HAP-1 (cell line): ENCODE results near the gene PPP5C.
"Not testable (repeated sequence)": the region's sequence is repeated elsewhere in the genome, so short reads cannot be mapped to it uniquely, and the experiment has no call there.

Experiments
- DNase-seq, 2 experiments: peaks; one replicate each; pipeline ENCODE4 v3.0.0-alpha.2; 2016 to 2020; ENCODE audit warnings: low spot score in 2 of 2
- H3K27me3 ChIP-seq: fragments of 250-450 bp; sonication (Bioruptor Pico); 2 replicates; pipeline ENCODE4 v1.5.1; 2020; ENCODE audit warnings: low read depth, mild to moderate bottlenecking, moderate library complexity
- H3K36me3 ChIP-seq: fragments of 250-450 bp; sonication (Bioruptor Pico); replicated peaks from 2 replicates; pipeline ENCODE4 v1.5.1; 2020; ENCODE audit warnings: mild to moderate bottlenecking
- H3K4me1 ChIP-seq: fragments of 250-450 bp; sonication (Bioruptor Pico); 2 replicates; pipeline ENCODE4 v1.5.1; 2020; ENCODE audit warnings: mild to moderate bottlenecking
- H3K4me3 ChIP-seq: fragments of 250-450 bp; sonication (Bioruptor Pico); 2 replicates; pipeline ENCODE4 v1.5.1; 2020; ENCODE audit warnings: mild to moderate bottlenecking, moderate library complexity
- H3K9me3 ChIP-seq: fragments of 250-450 bp; sonication (Bioruptor Pico); 2 replicates; pipeline ENCODE4 v1.5.1; 2020; ENCODE audit warnings: mild to moderate bottlenecking, moderate library complexity
- in situ Hi-C: fragments of 300-500 bp; cut with MboI; formaldehyde crosslinking; loops from 3 replicates; pipeline ENCODE4 v1.14.3; 2020; ENCODE audit warnings: low sequenced_read_pairs, inconsistent platforms, mixed read lengths

The PPP5C gene

GRCh38 chr19:46390866-46391265 lies 44.0 kb downstream of the PPP5C start:
- in situ Hi-C loops: no loop called here
- Histone ChIP-seq H3K27me3 (no peaks in the 10 kb centered on the region), H3K36me3 (peaks cover 54% of the 10 kb centered on the region), H3K4me3 (no peak overlapping the region), H3K4me1 (peaks cover 3% of the 10 kb centered on the region; the same call in 1 of the 2 replicates), H3K9me3 (no peaks in the 10 kb centered on the region)
- DNase-seq: no peak

- Histone ChIP-seq H3K9me3 (no peaks in the 10 kb centered on the region), H3K4me3 (no peak overlapping the region), H3K27me3 (no peaks in the 10 kb centered on the region), H3K4me1 (peaks cover 3% of the 10 kb centered on the region; the same call in 1 of the 2 replicates), H3K36me3 (peaks cover 53% of the 10 kb centered on the region)
- DNase-seq: no peak
- in situ Hi-C loops: no loop called here
These were observed 44.7 kb downstream of the PPP5C start for GRCh38 chr19:46391296-46392251.

GRCh38 chr19:46392252-46392801 lies 45.4 kb downstream of the PPP5C start:
- Histone ChIP-seq H3K36me3 (peaks cover 46% of the 10 kb centered on the region), H3K4me3 (no peak overlapping the region), H3K4me1 (peaks cover 6% of the 10 kb centered on the region; the same call in 1 of the 2 replicates), H3K9me3 (no peaks in the 10 kb centered on the region), H3K27me3 (no peaks in the 10 kb centered on the region)
- no peak for DNase-seq
- in situ Hi-C loops: no loop called here

GRCh38 chr19:46392837-46393236 lies 46.0 kb downstream of the PPP5C start:
- in situ Hi-C loops: no loop called here
- Histone ChIP-seq H3K9me3 (no peaks in the 10 kb centered on the region), H3K4me3 (no peak overlapping the region), H3K4me1 (peaks cover 9% of the 10 kb centered on the region; the same call in 1 of the 2 replicates), H3K27me3 (no peaks in the 10 kb centered on the region), H3K36me3 (peaks cover 41% of the 10 kb centered on the region)
- no peak for DNase-seq

GRCh38 chr19:46393456-46394401 lies 46.8 kb downstream of the PPP5C start:
- no peaks in the 10 kb centered on the region for H3K9me3 ChIP-seq
- H3K27me3 ChIP-seq: no peaks in the 10 kb centered on the region
- peaks cover 32% of the 10 kb centered on the region for H3K36me3 ChIP-seq
- in situ Hi-C loops: no loop called here
- DNase-seq: no peak
- H3K4me1 ChIP-seq: peaks cover 9% of the 10 kb centered on the region; the same call in 1 of the 2 replicates
- no peak overlapping the region for H3K4me3 ChIP-seq

GRCh38 chr19:46394402-46394797 lies 47.5 kb downstream of the PPP5C start:
- peaks cover 25% of the 10 kb centered on the region for H3K36me3 ChIP-seq
- H3K4me1 ChIP-seq: peaks cover 9% of the 10 kb centered on the region; the same call in 1 of the 2 replicates
- H3K27me3 ChIP-seq: no peaks in the 10 kb centered on the region
- in situ Hi-C loops: no loop called here
- H3K9me3 ChIP-seq: no peaks in the 10 kb centered on the region
- H3K4me3 ChIP-seq: no peak overlapping the region
- no peak for DNase-seq

GRCh38 chr19:46397801-46398479 lies 51.1 kb downstream of the PPP5C start:
- H3K9me3 ChIP-seq, H3K36me3 ChIP-seq, H3K4me3 ChIP-seq, DNase-seq, H3K27me3 ChIP-seq: not testable (repeated sequence)
- in situ Hi-C loops: loop anchor here (5.0 kb wide), 1 partner anchor 89 kb away; no protein-coding TSS in a partner anchor
- H3K4me1 ChIP-seq: peaks cover 15% of the 10 kb centered on the region; the same call in 1 of the 2 replicates

- H3K9me3 ChIP-seq: no peaks in the 10 kb centered on the region
- H3K27me3 ChIP-seq: no peaks in the 10 kb centered on the region
- no peaks in the 10 kb centered on the region for H3K36me3 ChIP-seq
- H3K4me3 ChIP-seq: no peak overlapping the region
- DNase-seq: no peak
- H3K4me1 ChIP-seq: peaks cover 17% of the 10 kb centered on the region
- in situ Hi-C loops: no loop called here
These were observed 55.8 kb downstream of the PPP5C start for GRCh38 chr19:46402725-46403124.

- in situ Hi-C loops: no loop called here
- Histone ChIP-seq H3K27me3 (no peaks in the 10 kb centered on the region), H3K36me3 (no peaks in the 10 kb centered on the region), H3K4me3 (peak overlapping the region; percentile 40), H3K4me1 (peaks cover 17% of the 10 kb centered on the region), H3K9me3 (no peaks in the 10 kb centered on the region)
- peak; percentile 66 to 89 for DNase-seq
These were observed 57.3 kb downstream of the PPP5C start for GRCh38 chr19:46404055-46404752.

GRCh38 chr19:46404753-46405468 lies 58.0 kb downstream of the PPP5C start:
- Histone ChIP-seq H3K9me3 (no peaks in the 10 kb centered on the region), H3K27me3 (no peaks in the 10 kb centered on the region), H3K4me1 (peaks cover 17% of the 10 kb centered on the region), H3K36me3 (no peaks in the 10 kb centered on the region), H3K4me3 (no peak overlapping the region)
- DNase-seq: no peak
- in situ Hi-C loops: no loop called here

- no peaks in the 10 kb centered on the region for H3K36me3 ChIP-seq
- in situ Hi-C loops: no loop called here
- no peaks in the 10 kb centered on the region for H3K9me3 ChIP-seq
- no peak overlapping the region for H3K4me3 ChIP-seq
- H3K27me3 ChIP-seq: no peaks in the 10 kb centered on the region
- peaks cover 11% of the 10 kb centered on the region for H3K4me1 ChIP-seq
- no peak for DNase-seq
These were observed 60.1 kb downstream of the PPP5C start for GRCh38 chr19:46406976-46407375.
